ENCODE data around the gene POM121L12. TPM values are rescaled to one million over a fixed set of nuclear protein-coding genes. Genes with fewer than 3 reads are reported as not detected.

POM121L12 gene
- total RNA-seq, 2 donors from 2014 or later: not detected

DNA sequence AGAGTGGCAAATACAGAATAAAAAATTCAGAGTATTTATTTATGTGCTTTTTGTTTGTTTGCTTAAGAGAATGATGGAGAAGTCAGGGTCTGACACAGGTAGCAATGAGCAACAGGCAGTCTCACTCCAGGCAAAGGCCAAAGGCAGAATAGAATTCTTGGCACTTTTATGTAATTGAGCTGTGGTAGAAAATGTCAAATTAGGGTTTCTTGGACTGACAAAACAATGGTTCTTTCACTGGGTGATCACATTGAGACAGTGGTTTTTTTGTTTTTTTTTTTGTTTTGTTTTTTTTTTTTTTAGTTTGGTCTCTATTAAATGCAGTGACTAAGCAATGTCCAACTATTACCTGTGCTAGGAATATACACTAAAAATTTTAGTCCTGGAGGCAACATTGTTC lies 27.4 kb downstream of the POM121L12 start:
- Mint-ChIP-seq H3K27ac (no peak overlapping the region), H3K9me3 (peaks cover 28% of the 10 kb centered on the region), H3K36me3 (ENCODE audit: low read depth) (no peaks in the 10 kb centered on the region), H3K27me3 (no peaks in the 10 kb centered on the region), H3K4me1 (no peaks in the 10 kb centered on the region), H3K4me3 (no peak overlapping the region)
- no peak for ATAC-seq (replicated peaks)

DNA sequence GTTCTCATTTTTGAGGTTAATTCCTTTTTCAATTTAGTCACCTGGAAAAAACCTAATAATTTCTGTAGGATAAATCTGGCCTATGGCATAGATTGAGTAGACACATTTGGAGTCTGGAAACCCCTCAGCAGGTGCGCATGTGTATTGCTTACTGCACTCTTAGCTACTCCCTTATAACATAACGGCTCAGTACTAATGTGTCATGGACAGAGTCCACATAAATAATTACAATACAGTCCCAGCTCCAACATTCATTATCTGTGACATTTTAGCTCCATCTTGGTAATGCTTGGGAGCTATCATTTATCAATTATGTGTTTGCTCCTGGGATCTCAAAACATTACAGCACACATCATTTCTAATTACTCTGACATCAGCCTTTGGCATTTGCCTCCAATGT lies 33.2 kb downstream of the POM121L12 start:
- Mint-ChIP-seq H3K4me3 (no peak overlapping the region), H3K9me3 (peaks cover 11% of the 10 kb centered on the region), H3K27me3 (no peaks in the 10 kb centered on the region), H3K36me3 (ENCODE audit: low read depth) (no peaks in the 10 kb centered on the region), H3K27ac (no peak overlapping the region), H3K4me1 (no peaks in the 10 kb centered on the region)
- no peak for ATAC-seq (replicated peaks)

DNA sequence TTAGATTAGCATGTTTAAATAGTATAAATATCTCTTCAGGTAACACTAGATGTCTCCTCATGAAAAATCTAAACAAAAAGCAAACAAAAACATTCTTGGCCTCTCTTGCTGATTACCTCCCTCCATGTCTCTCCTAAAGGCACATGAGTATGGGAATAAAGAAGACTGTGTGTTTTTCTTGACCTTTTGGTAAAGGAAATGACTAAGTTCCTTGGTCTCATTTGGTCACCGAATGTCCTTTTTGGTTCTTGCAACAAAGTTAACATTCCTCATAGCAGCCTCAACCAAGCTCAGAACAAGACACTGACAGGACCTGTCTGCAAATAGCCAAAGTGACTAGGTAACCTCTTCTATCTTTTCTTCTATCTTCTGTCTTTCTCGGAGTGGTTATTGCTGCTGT lies 35.5 kb downstream of the POM121L12 start:
- H3K27ac Mint-ChIP-seq: no peak overlapping the region
- H3K4me3 Mint-ChIP-seq: no peak overlapping the region
- H3K27me3 Mint-ChIP-seq: no peaks in the 10 kb centered on the region
- H3K36me3 Mint-ChIP-seq (ENCODE audit: low read depth): no peaks in the 10 kb centered on the region
- peaks cover 11% of the 10 kb centered on the region for H3K9me3 Mint-ChIP-seq
- no peaks in the 10 kb centered on the region for H3K4me1 Mint-ChIP-seq
- ATAC-seq (replicated peaks): no peak

Measured in activated T-helper 17 cell treated with anti-CD3 and anti-CD28 coated beads, Interleukin-2, amount 50 U/mL, for 72 hours (primary cell).